Osteoblast (primary cell): ENCODE results near the gene HMGB1. TPM values are rescaled to one million over a fixed set of nuclear protein-coding genes. Genes with fewer than 3 reads are reported as not detected.
"Not testable (repeated sequence)": the region's sequence is repeated elsewhere in the genome, so short reads cannot be mapped to it uniquely, and the experiment has no call there.

Experiments
- DNase-seq: peaks from one replicate; pipeline ENCODE4 v3.0.0; 2011; ENCODE audit warnings: low spot score, mixed read lengths; ENCODE audit not compliant: insufficient read length; ENCODE audit errors: missing footprints
- H2AFZ ChIP-seq: 2 replicates; pipeline ENCODE4 v1.6.0; 2011; ENCODE audit warnings: mild to moderate bottlenecking, low read length
- H3K27ac ChIP-seq: 2 replicates; pipeline ENCODE4 v1.5.1; 2011; ENCODE audit warnings: mild to moderate bottlenecking, low read depth, low read length, moderate library complexity
- H3K27me3 ChIP-seq: 2 replicates; pipeline ENCODE4 v1.6.0; 2012; ENCODE audit warnings: mild to moderate bottlenecking, control low read depth, inconsistent platforms, low read length, moderate library complexity; ENCODE audit not compliant: insufficient read depth
- H3K36me3 ChIP-seq: 2 replicates; pipeline ENCODE4 v1.5.1; 2011; ENCODE audit warnings: mild to moderate bottlenecking, low read length, control low read depth, moderate library complexity; ENCODE audit not compliant: insufficient read depth
- H3K4me1 ChIP-seq: 2 replicates; pipeline ENCODE4 v1.5.1; 2011; ENCODE audit warnings: mild to moderate bottlenecking, low read length, control low read depth, moderate library complexity; ENCODE audit not compliant: insufficient read depth
- H3K4me2 ChIP-seq: 2 replicates; pipeline ENCODE4 v1.6.0; 2011; ENCODE audit warnings: mild to moderate bottlenecking, low read length; ENCODE audit not compliant: insufficient read depth
- H3K4me3 ChIP-seq: fragments of 200-600 bp; sonication (generic); 3 replicates; pipeline ENCODE4 v1.5.1; 2012; ENCODE audit warnings: mild to moderate bottlenecking, low read length, inconsistent platforms; ENCODE audit not compliant: insufficient read depth
- H3K79me2 ChIP-seq: 2 replicates; pipeline ENCODE4 v1.6.0; 2012; ENCODE audit warnings: mild to moderate bottlenecking, low read length, control low read depth, inconsistent platforms; ENCODE audit not compliant: insufficient read depth
- H3K9me3 ChIP-seq: 2 replicates; pipeline ENCODE4 v1.5.1; 2011; ENCODE audit warnings: low read depth, low read length, control low read depth
- H4K20me1 ChIP-seq: 2 replicates; pipeline ENCODE4 v1.6.0; 2012; ENCODE audit warnings: mild to moderate bottlenecking, low read length, control low read depth; ENCODE audit not compliant: insufficient read depth
- total RNA-seq: library from RNA; depleted of rRNA; stranded (reverse); fragments of >200 nt; gene quantifications from 2 replicates; pipeline ENCODE4 v1.2.3, GENCODE V29; 2012
- TF ChIP-seq, protein P1 (sequence below): IDR thresholded peaks from 2 replicates; pipeline ENCODE4 v1.5.1; 2011; ENCODE audit warnings: mild to moderate bottlenecking, low read depth, low read length, moderate library complexity; ENCODE audit errors: extremely low read depth

HMGB1 gene
- total RNA-seq, 1 donor = 71.7 TPM

DNA sequence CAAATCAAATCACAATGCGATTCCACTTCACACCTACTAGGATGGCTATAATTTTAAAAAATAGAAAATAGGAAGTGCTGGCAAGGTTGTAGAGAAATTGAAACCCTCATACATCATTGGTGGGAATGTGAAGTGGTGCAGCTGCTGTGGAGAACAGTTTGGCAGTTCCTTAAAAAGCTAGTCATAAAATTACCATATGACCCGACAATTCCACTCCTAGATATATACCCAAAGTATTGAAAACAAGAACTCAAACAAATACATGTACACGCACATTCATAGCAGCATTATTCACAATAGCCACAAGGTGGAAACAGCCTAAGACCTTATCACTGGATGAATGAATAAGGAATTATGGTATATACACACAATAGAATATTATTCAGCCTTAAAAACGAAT is 12.0 kb downstream of the HMGB1 start:
- H3K27ac ChIP-seq = no peak overlapping the region
- TF ChIP-seq, protein P1, sequence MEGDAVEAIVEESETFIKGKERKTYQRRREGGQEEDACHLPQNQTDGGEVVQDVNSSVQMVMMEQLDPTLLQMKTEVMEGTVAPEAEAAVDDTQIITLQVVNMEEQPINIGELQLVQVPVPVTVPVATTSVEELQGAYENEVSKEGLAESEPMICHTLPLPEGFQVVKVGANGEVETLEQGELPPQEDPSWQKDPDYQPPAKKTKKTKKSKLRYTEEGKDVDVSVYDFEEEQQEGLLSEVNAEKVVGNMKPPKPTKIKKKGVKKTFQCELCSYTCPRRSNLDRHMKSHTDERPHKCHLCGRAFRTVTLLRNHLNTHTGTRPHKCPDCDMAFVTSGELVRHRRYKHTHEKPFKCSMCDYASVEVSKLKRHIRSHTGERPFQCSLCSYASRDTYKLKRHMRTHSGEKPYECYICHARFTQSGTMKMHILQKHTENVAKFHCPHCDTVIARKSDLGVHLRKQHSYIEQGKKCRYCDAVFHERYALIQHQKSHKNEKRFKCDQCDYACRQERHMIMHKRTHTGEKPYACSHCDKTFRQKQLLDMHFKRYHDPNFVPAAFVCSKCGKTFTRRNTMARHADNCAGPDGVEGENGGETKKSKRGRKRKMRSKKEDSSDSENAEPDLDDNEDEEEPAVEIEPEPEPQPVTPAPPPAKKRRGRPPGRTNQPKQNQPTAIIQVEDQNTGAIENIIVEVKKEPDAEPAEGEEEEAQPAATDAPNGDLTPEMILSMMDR = peak; percentile 24
- H3K36me3 ChIP-seq = peaks cover 6% of the 10 kb centered on the region
- H4K20me1 ChIP-seq = no peaks in the 10 kb centered on the region
- DNase-seq = no peak
- H3K4me2 ChIP-seq = no peak overlapping the region
- H3K9me3 ChIP-seq = no peaks in the 10 kb centered on the region
- H3K4me1 ChIP-seq = no peaks in the 10 kb centered on the region
- H3K27me3 ChIP-seq = no peaks in the 10 kb centered on the region
- H2AFZ ChIP-seq = no peak overlapping the region
- H3K79me2 ChIP-seq = no peaks in the 10 kb centered on the region
- H3K4me3 ChIP-seq = no peak overlapping the region

DNA sequence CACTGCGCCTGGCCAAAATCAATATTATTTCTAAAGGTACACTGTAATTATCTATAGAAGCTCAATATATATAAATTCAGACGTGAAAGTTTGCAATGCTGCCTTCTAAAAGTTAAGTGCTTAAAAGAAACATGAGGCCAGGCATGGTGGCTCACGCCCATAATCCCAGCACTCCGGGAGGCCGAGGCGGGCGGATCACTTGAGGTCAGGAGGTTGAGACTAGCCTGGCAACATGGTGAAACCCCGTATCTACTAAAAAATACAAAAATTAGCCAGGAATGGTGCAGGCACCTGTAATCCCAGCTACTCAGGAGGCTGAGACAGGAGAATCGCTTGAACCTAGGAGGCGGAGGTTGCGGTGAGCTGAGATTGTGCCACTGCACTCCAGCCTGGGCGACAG is 14.3 kb downstream of the HMGB1 start:
- H3K9me3 ChIP-seq, DNase-seq, H2AFZ ChIP-seq, H3K27ac ChIP-seq, H3K4me1 ChIP-seq, H4K20me1 ChIP-seq, H3K4me2 ChIP-seq, H3K27me3 ChIP-seq, H3K79me2 ChIP-seq, H3K36me3 ChIP-seq, H3K4me3 ChIP-seq: not testable (repeated sequence)

DNA sequence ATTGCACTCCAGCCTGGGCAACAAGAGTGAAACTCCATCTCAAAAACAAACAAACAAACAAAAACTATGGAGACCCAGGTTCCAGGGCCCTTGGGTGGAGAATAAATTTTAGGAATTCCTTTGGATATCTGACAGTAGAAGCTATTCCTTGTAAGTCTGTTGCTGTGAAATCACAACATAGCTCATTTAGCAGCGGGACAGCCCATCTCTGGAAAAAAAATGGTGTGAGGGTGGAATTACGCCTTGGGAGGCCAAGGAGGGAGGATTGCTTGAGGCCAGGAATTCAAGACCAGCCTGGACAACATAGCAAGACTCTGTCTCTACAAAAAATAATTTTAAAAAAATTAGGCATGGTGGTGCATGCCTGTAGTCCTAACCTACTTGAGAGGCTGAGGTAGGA is 15.7 kb downstream of the HMGB1 start:
- no peak overlapping the region for H2AFZ ChIP-seq
- no peak overlapping the region for H3K4me2 ChIP-seq
- H3K4me3 ChIP-seq = no peak overlapping the region
- H3K79me2 ChIP-seq = no peaks in the 10 kb centered on the region
- H4K20me1 ChIP-seq = no peaks in the 10 kb centered on the region
- no peaks in the 10 kb centered on the region for H3K36me3 ChIP-seq
- no peaks in the 10 kb centered on the region for H3K9me3 ChIP-seq
- peaks cover 8% of the 10 kb centered on the region for H3K4me1 ChIP-seq
- TF ChIP-seq, protein P1 = no peak
- DNase-seq = no peak
- H3K27ac ChIP-seq = no peak overlapping the region
- no peaks in the 10 kb centered on the region for H3K27me3 ChIP-seq

DNA sequence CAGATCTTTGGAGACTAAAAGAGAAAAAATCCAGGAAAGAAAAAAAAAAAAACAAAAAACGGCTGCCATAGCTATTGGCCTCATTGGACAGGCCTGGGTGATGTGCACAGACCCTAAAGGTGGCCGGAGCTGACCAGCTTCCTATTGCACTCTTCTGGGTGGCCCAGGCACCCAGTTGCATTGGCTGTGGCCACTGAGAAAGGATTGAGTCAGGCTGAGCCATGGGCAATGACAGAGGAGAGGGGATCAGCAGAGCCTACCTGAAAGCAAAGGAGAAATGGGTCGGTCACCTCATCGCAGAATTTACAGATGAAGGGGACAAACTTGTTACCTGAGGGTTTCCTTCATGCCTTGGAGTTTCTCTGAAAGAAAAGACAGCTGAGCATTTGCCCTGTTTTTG is 17.3 kb downstream of the HMGB1 start:
- Histone ChIP-seq H3K27me3 (no peaks in the 10 kb centered on the region), H3K27ac (no peak overlapping the region), H4K20me1 (no peaks in the 10 kb centered on the region), H3K4me2 (no peak overlapping the region), H3K79me2 (no peaks in the 10 kb centered on the region), H2AFZ (no peak overlapping the region), H3K4me3 (no peak overlapping the region), H3K9me3 (no peaks in the 10 kb centered on the region), H3K36me3 (no peaks in the 10 kb centered on the region), H3K4me1 (peaks cover 8% of the 10 kb centered on the region)
- TF ChIP-seq, protein P1 = no peak
- no peak for DNase-seq

DNA sequence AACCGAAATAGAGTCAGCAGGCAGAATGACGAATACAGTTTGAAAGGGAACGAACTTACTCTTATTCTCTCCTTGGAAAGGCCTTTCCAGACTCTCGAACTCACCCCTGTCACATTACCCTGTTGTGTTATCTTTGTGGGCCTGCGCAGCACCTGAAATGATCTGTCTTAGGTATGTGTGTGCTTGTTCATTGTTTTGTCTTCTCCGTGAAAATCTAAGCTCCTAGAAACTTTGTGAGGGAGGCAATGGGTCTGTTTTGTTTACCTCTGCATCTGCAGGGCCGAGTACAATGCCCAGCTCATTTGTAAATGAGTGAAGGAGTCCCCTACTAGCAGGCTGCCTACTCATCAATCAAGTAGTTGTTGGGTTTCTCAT is 19.6 kb downstream of the HMGB1 start:
- H4K20me1 ChIP-seq = no peaks in the 10 kb centered on the region
- H3K4me3 ChIP-seq = peak overlapping the region; percentile 60
- peak; percentile 71 for DNase-seq
- H3K27me3 ChIP-seq = no peaks in the 10 kb centered on the region
- H2AFZ ChIP-seq = peak overlapping the region; percentile 78
- H3K27ac ChIP-seq = no peak overlapping the region
- TF ChIP-seq, protein P1 = no peak
- H3K4me2 ChIP-seq = peak overlapping the region; percentile 75
- no peaks in the 10 kb centered on the region for H3K79me2 ChIP-seq
- peaks cover 8% of the 10 kb centered on the region for H3K4me1 ChIP-seq
- no peaks in the 10 kb centered on the region for H3K9me3 ChIP-seq
- H3K36me3 ChIP-seq = no peaks in the 10 kb centered on the region
